ENCODE measurements around the gene PCBP3.

PCBP3 gene

GRCh38 chr21:45763506-45763905 lies 120.0 kb downstream of the PCBP3 start:
- no peak for DNase-seq

- no peak for DNase-seq
Observed at GRCh38 chr21:45764792-45765191, 121.3 kb downstream of the PCBP3 start.

- no peak for DNase-seq
Observed at GRCh38 chr21:45765375-45765774, 121.8 kb downstream of the PCBP3 start.

- no peak for DNase-seq
Observed at GRCh38 chr21:45766055-45766454, 122.5 kb downstream of the PCBP3 start.

GRCh38 chr21:45766501-45766900 lies 123.0 kb downstream of the PCBP3 start:
- DNase-seq = no peak

GRCh38 chr21:45767071-45768006 lies 123.8 kb downstream of the PCBP3 start:
- peak; percentile 12 for DNase-seq

GRCh38 chr21:45768011-45768739 lies 124.7 kb downstream of the PCBP3 start:
- no peak for DNase-seq

GRCh38 chr21:45768740-45769048 lies 125.2 kb downstream of the PCBP3 start:
- DNase-seq = peak; percentile 21

- peak; percentile 11 for DNase-seq
Observed at GRCh38 chr21:45769294-45769693, 125.8 kb downstream of the PCBP3 start.

GRCh38 chr21:45769896-45770295 lies 126.4 kb downstream of the PCBP3 start:
- DNase-seq = no peak

- DNase-seq = no peak
Observed at GRCh38 chr21:45772180-45772579, 128.7 kb downstream of the PCBP3 start.

- DNase-seq = no peak
Observed at GRCh38 chr21:45774291-45774690, 130.8 kb downstream of the PCBP3 start.

- no peak for DNase-seq
Observed at GRCh38 chr21:45776971-45777370, 133.4 kb downstream of the PCBP3 start.

GRCh38 chr21:45778686-45779085 lies 135.2 kb downstream of the PCBP3 start:
- no peak for DNase-seq

- DNase-seq = no peak
Observed at GRCh38 chr21:45779226-45779625, 135.7 kb downstream of the PCBP3 start.

GRCh38 chr21:45780647-45781046 lies 137.1 kb downstream of the PCBP3 start:
- no peak for DNase-seq

GRCh38 chr21:45781741-45782140 lies 138.2 kb downstream of the PCBP3 start:
- DNase-seq = no peak

GRCh38 chr21:45786660-45787059 lies 143.1 kb downstream of the PCBP3 start:
- DNase-seq = no peak

- DNase-seq = no peak
Observed at GRCh38 chr21:45787371-45787770, 143.8 kb downstream of the PCBP3 start.

GRCh38 chr21:45788198-45788597 lies 144.7 kb downstream of the PCBP3 start:
- DNase-seq = no peak

- DNase-seq = no peak
Observed at GRCh38 chr21:45788637-45789506, 145.3 kb downstream of the PCBP3 start.

- DNase-seq = no peak
Observed at GRCh38 chr21:45790427-45790826, 146.9 kb downstream of the PCBP3 start.
